H9 (cell line): ENCODE measurements around the gene STX16. TPM values are rescaled to one million over a fixed set of nuclear protein-coding genes. Genes with fewer than 3 reads are reported as not detected.

Experiments used
- DNase-seq: peaks from one replicate; pipeline ENCODE4 v3.0.0-alpha.2; 2017
- H2AFZ ChIP-seq: one replicate; pipeline ENCODE4 v1.6.1; 2013; ENCODE audit warnings: mild to moderate bottlenecking, low read length, control low read depth, moderate library complexity
- H2AK5ac ChIP-seq: 2 replicates; pipeline ENCODE4 v1.6.1; 2013; ENCODE audit warnings: low read length, control low read depth, mixed read lengths; ENCODE audit not compliant: insufficient read length
- H2BK120ac ChIP-seq: one replicate; pipeline ENCODE4 v1.6.1; 2013; ENCODE audit warnings: low read depth, mild to moderate bottlenecking, low read length, control low read depth, inconsistent platforms; ENCODE audit not compliant: poor library complexity, severe bottlenecking
- H2BK12ac ChIP-seq: 2 replicates; pipeline ENCODE4 v1.6.1; 2013; ENCODE audit warnings: low read length, control low read depth, mixed read lengths, low read depth; ENCODE audit not compliant: insufficient read length
- H2BK15ac ChIP-seq: 2 replicates; pipeline ENCODE4 v1.6.1; 2013; ENCODE audit warnings: low read depth, low read length, control low read depth
- H2BK20ac ChIP-seq: one replicate; pipeline ENCODE4 v1.6.1; 2013; ENCODE audit warnings: low read depth, mild to moderate bottlenecking, low read length, control low read depth, inconsistent platforms; ENCODE audit not compliant: poor library complexity, severe bottlenecking
- H2BK5ac ChIP-seq: 2 replicates; pipeline ENCODE4 v1.6.1; 2013; ENCODE audit warnings: low read length, control low read depth, mixed read lengths; ENCODE audit not compliant: insufficient read length
- H3K14ac ChIP-seq: 2 replicates; pipeline ENCODE4 v1.6.1; 2013; ENCODE audit warnings: low read length, control low read depth; ENCODE audit not compliant: insufficient read depth
- H3K18ac ChIP-seq: 2 replicates; pipeline ENCODE4 v1.6.1; 2013; ENCODE audit warnings: low read depth, mild to moderate bottlenecking, mixed read lengths, low read length, control low read depth; ENCODE audit not compliant: insufficient read length
- H3K23ac ChIP-seq: 2 replicates; pipeline ENCODE4 v1.6.1; 2013; ENCODE audit warnings: low read length, control low read depth, mixed read lengths, low read depth; ENCODE audit not compliant: insufficient read length
- H3K23me2 ChIP-seq: 2 replicates; pipeline ENCODE4 v1.6.1; 2013; ENCODE audit warnings: low read depth, mild to moderate bottlenecking, mixed read lengths, low read length, control low read depth; ENCODE audit not compliant: insufficient read length, poor library complexity, severe bottlenecking
- H3K27ac ChIP-seq: 2 replicates; pipeline ENCODE4 v1.5.1; 2013; ENCODE audit warnings: low read length, control low read depth, mixed read lengths, low read depth; ENCODE audit not compliant: insufficient read length
- H3K27me3 ChIP-seq: 2 replicates; pipeline ENCODE4 v1.6.1; 2013; ENCODE audit warnings: low read length, control low read depth, inconsistent platforms; ENCODE audit not compliant: insufficient read depth
- H3K4ac ChIP-seq: 2 replicates; pipeline ENCODE4 v1.6.1; 2013; ENCODE audit warnings: low read depth, mild to moderate bottlenecking, control low read depth, inconsistent platforms, low read length, moderate library complexity
- H3K4me1 ChIP-seq: 2 replicates; pipeline ENCODE4 v1.6.1; 2013; ENCODE audit warnings: low read length, control low read depth, inconsistent platforms; ENCODE audit not compliant: insufficient read depth
- H3K4me2 ChIP-seq: 2 replicates; pipeline ENCODE4 v1.6.1; 2013; ENCODE audit warnings: low read length, control low read depth, mixed read lengths; ENCODE audit not compliant: insufficient read length, insufficient read depth
- H3K56ac ChIP-seq: 2 replicates; pipeline ENCODE4 v1.6.1; 2013; ENCODE audit warnings: low read depth, mild to moderate bottlenecking, mixed read lengths, low read length, control low read depth; ENCODE audit not compliant: insufficient read length
- H3K79me1 ChIP-seq: 2 replicates; pipeline ENCODE4 v1.6.1; 2013; ENCODE audit warnings: low read depth, mild to moderate bottlenecking, moderate library complexity, low read length, control low read depth, inconsistent platforms; ENCODE audit not compliant: insufficient read depth, poor library complexity, severe bottlenecking
- H3K79me2 ChIP-seq: 2 replicates; pipeline ENCODE4 v1.6.1; 2013; ENCODE audit warnings: low read length, control low read depth, inconsistent platforms; ENCODE audit not compliant: insufficient read depth
- H3K9ac ChIP-seq: 2 replicates; pipeline ENCODE4 v1.6.1; 2013; ENCODE audit warnings: low read length, control low read depth, mixed read lengths; ENCODE audit not compliant: insufficient read length; ENCODE audit errors: extremely low read depth
- H3K9me3 ChIP-seq: one replicate; pipeline ENCODE4 v1.6.1; 2013; ENCODE audit warnings: low read depth, low read length, inconsistent platforms; ENCODE audit not compliant: control insufficient read depth
- H3T11ph ChIP-seq: one replicate; pipeline ENCODE4 v1.6.1; 2013; ENCODE audit warnings: mild to moderate bottlenecking, low read length, control low read depth, inconsistent platforms
- H4K20me1 ChIP-seq: one replicate; pipeline ENCODE4 v1.6.1; 2013; ENCODE audit not compliant: control insufficient read depth, insufficient read length, insufficient read depth
- H4K5ac ChIP-seq: 2 replicates; pipeline ENCODE4 v1.6.1; 2013; ENCODE audit warnings: low read depth, mild to moderate bottlenecking, mixed read lengths, low read length, control low read depth; ENCODE audit not compliant: insufficient read length
- H4K8ac ChIP-seq: replicated peaks from 2 replicates; pipeline ENCODE4 v1.6.1; 2013; ENCODE audit warnings: low read length, control low read depth, mixed read lengths, low read depth; ENCODE audit not compliant: insufficient read length
- H4K91ac ChIP-seq: 2 replicates; pipeline ENCODE4 v1.6.1; 2013; ENCODE audit warnings: low read depth, mild to moderate bottlenecking, moderate library complexity, mixed read lengths, low read length, control low read depth; ENCODE audit not compliant: insufficient read length
- H3K27ac Mint-ChIP-seq, 3 experiments: 2 replicates in 2 of 3; 3 replicates in 1 of 3; pipeline ENCODE4 v1.8.0; 2020 to 2021; ENCODE audit warnings: mixed read lengths in 3 of 3, mild to moderate bottlenecking in 1 of 3, moderate library complexity in 1 of 3
- H3K27me3 Mint-ChIP-seq: 2 replicates; pipeline ENCODE4 v1.8.0; 2021; ENCODE audit warnings: low read depth, mild to moderate bottlenecking, moderate library complexity, mixed read lengths
- H3K36me3 Mint-ChIP-seq, 3 experiments: 2 replicates in 2 of 3; 3 replicates in 1 of 3; pipeline ENCODE4 v1.8.0; 2020 to 2021; ENCODE audit warnings: low read depth in 3 of 3, mixed read lengths in 3 of 3; ENCODE audit not compliant: insufficient read depth in 1 of 3
- H3K4me1 Mint-ChIP-seq, 2 experiments: 2 replicates each; pipeline ENCODE4 v1.8.0; 2020; ENCODE audit warnings: mixed read lengths in 2 of 2
- H3K4me3 Mint-ChIP-seq, 2 experiments: 2 replicates in 1 of 2; 3 replicates in 1 of 2; pipeline ENCODE4 v1.8.0; 2020 to 2021; ENCODE audit warnings: mild to moderate bottlenecking in 2 of 2, mixed read lengths in 2 of 2, moderate library complexity in 1 of 2
- H3K9me3 Mint-ChIP-seq, 2 experiments: 2 replicates in 1 of 2; 3 replicates in 1 of 2; pipeline ENCODE4 v1.8.0; 2020; ENCODE audit warnings: mild to moderate bottlenecking in 2 of 2, mixed read lengths in 2 of 2, moderate library complexity in 1 of 2
- CTCF ChIP-seq: fragments of 200-600 bp; sonication (generic); conservative IDR thresholded peaks from 3 replicates; pipeline ENCODE4 v1.8.0; 2021; ENCODE audit warnings: antibody characterized with exemption, mild to moderate bottlenecking
- WGBS: extraction: QIAGEN DNeasy Blood & Tissue Kit; methylation state at CpG from one replicate; pipeline ENCODE4 v1.1.7; 2013; ENCODE audit warnings: missing lambda C conversion rate, low lambda C conversion rate, mixed read lengths; ENCODE audit not compliant: insufficient read length; ENCODE audit errors: extremely low coverage; 5-methylcytosine and 5-hydroxymethylcytosine counted together
- total RNA-seq: library from RNA; stranded (reverse); gene quantifications from 2 replicates; pipeline ENCODE4 v1.2.1, GENCODE V29; 2021

The STX16 gene
- total RNA-seq, 1 experiment from 2014 or later: 87.8 TPM

- no CpG with 5 or more reads among the region's 2 CpGs for WGBS
Measured at GRCh38 chr20:58603721-58604120, 47.4 kb upstream of the STX16 start.

More at GRCh38 chr20:58603721-58604120, 47.4 kb upstream of the STX16 start:
- Histone ChIP-seq H3K9ac (no peak overlapping the region), H2AFZ (no peak overlapping the region), H2BK15ac (no peak overlapping the region), H2BK20ac (no peak overlapping the region), H3K79me2 (no peaks in the 10 kb centered on the region), H3K23me2 (no peaks in the 10 kb centered on the region), H3K4me1 (no peaks in the 10 kb centered on the region), H2AK5ac (no peak overlapping the region), H3K79me1 (no peaks in the 10 kb centered on the region), H3K4ac (no peak overlapping the region), H3K23ac (no peak overlapping the region), H4K20me1 (no peaks in the 10 kb centered on the region), H3K56ac (no peak overlapping the region), H4K5ac (no peak overlapping the region), H2BK12ac (no peak overlapping the region), H3K14ac (no peak overlapping the region), H4K91ac (no peak overlapping the region), H3K18ac (no peak overlapping the region), H3K27ac (no peak overlapping the region), H3K27me3 (no peaks in the 10 kb centered on the region), H2BK5ac (no peak overlapping the region), H4K8ac (no peak overlapping the region), H3K9me3 (no peaks in the 10 kb centered on the region), H3T11ph (no peak overlapping the region), H3K4me2 (no peak overlapping the region), H2BK120ac (no peak overlapping the region)
- no peak for DNase-seq
- Mint-ChIP-seq H3K36me3 (no peaks in the 10 kb centered on the region), H3K9me3 (no peaks in the 10 kb centered on the region), H3K4me3 (no peak overlapping the region), H3K27me3 (peaks cover 3% of the 10 kb centered on the region), H3K27ac (no peak overlapping the region), H3K4me1 (no peaks in the 10 kb centered on the region; a peak in 1 of 4 replicates)
- TF ChIP-seq CTCF: no peak
